ENCODE data around the gene PLK5.

PLK5 gene

DNA sequence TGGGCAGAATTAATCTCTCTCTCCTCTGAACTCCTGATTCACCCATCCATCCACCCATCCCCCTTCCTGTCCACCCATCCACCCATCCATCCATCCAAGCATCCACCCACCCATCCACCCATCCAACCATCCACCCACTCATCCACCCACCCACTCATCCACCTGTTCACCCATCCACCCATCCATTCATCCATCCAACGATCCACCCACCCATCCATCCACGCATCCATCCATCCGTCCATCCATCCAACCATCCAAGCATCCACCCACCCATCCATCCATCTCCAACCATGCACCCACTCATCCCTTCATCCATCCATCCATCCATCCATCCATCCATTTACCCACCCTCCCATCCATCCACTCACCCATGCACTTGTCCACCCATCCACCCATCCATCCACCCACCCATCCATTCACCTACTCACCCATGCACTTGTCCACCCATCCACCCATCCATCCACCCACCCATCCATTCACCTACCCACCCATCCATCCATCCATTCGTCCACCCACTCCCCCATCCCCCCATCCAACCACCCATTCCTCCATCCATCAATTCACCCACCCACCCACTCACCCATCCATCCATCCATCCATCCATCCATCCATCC lies 25.6 kb downstream of the PLK5 start:
- no peak for ATAC-seq
- peaks cover 6% of the 10 kb centered on the region for H3K4me1 Mint-ChIP-seq
- no peak overlapping the region for H3K4me3 Mint-ChIP-seq
- no peak overlapping the region for H3K27ac Mint-ChIP-seq
- no peak for DNase-seq (ENCODE audit: low spot score in 2 of 2)
- H3K9me3 Mint-ChIP-seq = no peaks in the 10 kb centered on the region
- no peaks in the 10 kb centered on the region for H3K36me3 Mint-ChIP-seq

DNA sequence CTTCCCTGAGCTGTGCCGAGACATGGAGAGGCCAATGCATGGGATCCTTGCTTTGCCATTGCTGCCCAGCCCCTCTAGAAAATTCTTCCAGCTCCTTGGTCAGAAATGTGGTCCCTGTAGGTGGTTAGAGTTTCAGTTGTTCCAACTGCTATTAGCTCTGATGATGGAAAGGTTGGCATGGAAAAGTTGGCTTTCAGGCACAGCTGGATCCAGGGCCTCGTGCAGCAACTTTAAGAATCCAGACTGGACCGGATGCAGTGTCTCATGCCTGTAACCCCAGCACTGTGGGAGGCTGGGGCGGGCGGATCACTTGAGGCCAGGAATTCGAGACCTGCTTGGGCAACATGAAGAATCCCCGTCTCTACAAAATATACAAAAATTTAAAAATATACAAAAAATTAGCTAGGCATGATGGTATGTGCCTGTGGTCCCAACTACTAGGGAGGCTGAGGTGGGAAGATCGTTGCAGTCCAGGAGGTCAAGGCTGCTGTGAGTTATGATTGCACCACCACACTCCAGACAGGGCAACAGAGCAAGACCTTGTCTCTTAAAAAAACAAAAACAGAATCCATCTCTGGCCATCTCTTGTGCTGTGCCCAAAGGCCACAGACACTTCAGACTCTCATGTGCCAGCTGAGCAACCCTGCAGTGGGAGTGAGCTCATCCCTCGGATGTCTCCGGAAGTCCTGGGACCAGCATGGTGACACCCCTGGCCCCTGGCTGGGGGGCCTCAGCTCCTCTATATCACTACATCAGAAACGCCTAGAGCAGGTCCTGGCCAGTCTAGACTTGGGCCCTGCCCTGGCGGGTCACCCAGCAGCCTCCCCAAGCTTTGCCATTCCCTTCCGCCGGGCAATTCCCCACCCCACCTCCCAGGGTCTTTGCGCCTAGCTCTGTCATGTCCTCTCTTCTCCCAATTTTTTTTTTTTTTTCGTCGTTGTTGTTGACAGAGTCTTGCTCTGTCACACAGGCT lies 27.5 kb downstream of the PLK5 start:
- ATAC-seq (no peak), DNase-seq (ENCODE audit: low spot score in 2 of 2) (no peak)
- H3K27ac Mint-ChIP-seq = no peak overlapping the region
- no peak overlapping the region for H3K4me3 Mint-ChIP-seq
- H3K4me1 Mint-ChIP-seq = peaks cover 2% of the 10 kb centered on the region
- H3K36me3 Mint-ChIP-seq = no peaks in the 10 kb centered on the region
- no peaks in the 10 kb centered on the region for H3K9me3 Mint-ChIP-seq

DNA sequence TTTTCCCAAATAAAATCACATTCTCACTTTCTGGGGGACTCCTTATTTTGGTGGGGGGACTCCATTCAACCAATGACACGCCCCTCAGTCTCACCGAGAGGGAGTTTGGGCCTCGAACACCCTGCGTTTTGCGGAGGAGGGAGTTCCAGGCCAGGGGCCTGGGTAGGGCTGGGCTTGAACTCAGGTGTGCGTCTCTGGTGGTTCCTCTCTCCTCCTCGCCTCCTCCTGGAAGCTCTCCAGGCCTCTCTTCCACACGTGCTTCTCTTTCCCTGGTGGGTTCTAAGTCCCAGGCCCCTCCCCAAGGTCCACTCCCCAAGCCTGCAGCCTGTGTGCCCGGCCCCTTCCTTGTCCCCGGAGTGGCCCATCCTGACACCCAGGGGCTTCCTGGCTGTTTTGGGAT lies 29.5 kb downstream of the PLK5 start:
- no peaks in the 10 kb centered on the region for H3K36me3 Mint-ChIP-seq
- H3K9me3 Mint-ChIP-seq = no peaks in the 10 kb centered on the region
- ATAC-seq (no peak), DNase-seq (ENCODE audit: low spot score in 2 of 2) (no peak)
- no peaks in the 10 kb centered on the region for H3K4me1 Mint-ChIP-seq
- H3K4me3 Mint-ChIP-seq = no peak overlapping the region
- H3K27ac Mint-ChIP-seq = no peak overlapping the region

DNA sequence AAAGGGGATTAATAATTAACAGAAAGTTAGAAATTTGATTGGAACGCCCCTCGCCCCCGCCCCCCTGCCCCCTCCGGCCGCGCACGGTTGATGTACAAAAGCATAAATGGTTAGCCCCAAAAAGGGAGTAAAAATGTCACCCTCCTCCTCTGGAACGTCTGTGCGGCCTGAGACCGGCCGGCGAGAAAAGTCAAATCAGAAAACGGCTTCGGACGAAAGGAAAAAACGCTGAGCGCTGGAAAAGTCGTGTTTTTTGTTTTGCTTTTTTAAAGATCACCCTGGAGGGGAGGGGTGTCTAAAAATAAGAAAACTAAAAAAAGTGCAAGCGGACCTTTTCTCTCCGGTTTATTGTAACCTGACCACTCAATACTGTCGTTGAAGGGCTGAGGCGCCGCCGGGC lies 31.1 kb downstream of the PLK5 start:
- no peak for ATAC-seq
- H3K9me3 Mint-ChIP-seq = no peaks in the 10 kb centered on the region
- no peak overlapping the region for H3K4me3 Mint-ChIP-seq
- DNase-seq (ENCODE audit: low spot score in 2 of 2) = no peak
- no peak overlapping the region for H3K27ac Mint-ChIP-seq
- no peaks in the 10 kb centered on the region for H3K36me3 Mint-ChIP-seq
- H3K4me1 Mint-ChIP-seq = no peaks in the 10 kb centered on the region

DNA sequence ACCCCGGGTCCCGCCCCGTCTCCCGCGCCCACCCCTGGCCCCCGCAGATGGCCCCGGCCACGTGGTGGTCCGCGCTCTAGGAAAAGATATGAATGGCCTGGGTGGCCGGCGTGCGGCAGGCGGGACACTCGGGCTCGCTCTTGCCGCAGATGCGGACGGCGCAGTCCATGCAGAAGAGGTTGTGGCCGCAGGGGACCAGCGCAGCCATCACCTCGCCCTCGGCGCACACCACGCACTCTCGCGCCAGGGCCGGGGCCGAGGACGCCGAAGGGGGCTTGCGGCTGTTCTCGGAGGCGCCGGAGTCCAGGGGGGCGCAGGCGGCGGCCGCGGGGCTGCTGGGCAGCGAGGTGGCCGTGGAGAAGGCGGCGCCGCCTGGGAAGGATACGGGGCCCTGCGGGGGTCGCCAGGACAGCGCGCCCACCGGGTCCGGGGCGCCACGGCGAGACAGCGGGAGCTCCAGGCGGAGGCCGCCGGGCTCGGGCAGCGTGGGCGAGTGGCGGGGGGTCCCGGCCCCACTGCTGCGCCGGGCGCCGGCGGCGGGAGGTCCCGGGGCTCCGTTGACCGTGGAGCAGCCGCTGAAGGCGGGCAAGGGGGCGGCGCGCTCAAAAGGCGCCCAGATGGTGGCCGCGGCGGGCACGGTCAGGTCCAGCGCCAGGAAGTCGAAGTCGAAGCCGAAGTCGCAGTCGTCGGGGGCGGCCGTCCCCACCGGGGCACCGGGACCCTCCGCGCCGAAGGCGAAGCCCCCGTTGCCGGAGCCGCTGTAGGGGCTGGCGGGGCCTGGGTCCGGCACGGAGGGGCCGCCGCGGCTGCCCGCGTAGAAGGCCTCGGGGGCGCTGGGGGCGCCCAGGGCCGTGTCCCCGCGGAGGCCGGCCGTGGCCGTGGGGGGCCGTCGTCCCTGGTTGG lies 31.9 kb downstream of the PLK5 start:
- Mint-ChIP-seq H3K4me3 (no peak overlapping the region), H3K27ac (no peak overlapping the region), H3K4me1 (no peaks in the 10 kb centered on the region), H3K9me3 (no peaks in the 10 kb centered on the region), H3K36me3 (no peaks in the 10 kb centered on the region)
- no peak for ATAC-seq
- no peak for DNase-seq (ENCODE audit: low spot score in 2 of 2)

DNA sequence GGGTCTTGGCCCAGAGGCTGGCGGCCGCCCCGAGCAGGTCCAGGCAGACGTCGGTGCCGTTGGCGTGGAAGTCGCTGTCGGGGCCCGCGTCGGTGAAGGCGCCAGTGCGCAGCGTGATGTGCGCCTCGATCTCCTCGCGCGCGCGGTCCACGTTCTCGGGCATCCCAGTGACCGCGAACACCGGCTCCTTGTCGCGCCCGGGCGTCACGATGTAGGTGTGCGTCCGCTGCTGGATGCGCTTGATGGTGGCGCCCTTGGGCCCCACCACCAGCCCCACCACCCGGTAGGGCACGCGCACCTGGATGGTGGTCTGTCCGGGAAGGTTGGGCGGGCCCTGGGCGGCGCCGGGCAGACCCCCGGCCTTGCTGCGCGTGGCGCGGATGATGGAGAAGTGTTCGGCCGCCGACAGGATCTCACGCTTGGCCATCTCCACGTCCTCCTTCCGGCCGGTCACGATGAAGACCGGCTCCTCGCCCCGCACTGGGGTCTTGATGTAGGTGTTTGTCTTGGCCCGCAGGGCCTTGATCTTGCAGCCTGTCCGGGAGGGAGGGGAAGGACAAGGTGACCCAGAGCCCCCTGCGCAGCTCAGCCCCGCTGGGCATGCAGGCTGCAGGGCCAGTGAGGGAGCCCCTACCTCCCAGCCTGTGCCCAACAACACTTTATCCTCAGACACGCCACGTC lies 32.7 kb downstream of the PLK5 start:
- Mint-ChIP-seq H3K36me3 (no peaks in the 10 kb centered on the region), H3K27ac (no peak overlapping the region), H3K4me3 (no peak overlapping the region)

DNA sequence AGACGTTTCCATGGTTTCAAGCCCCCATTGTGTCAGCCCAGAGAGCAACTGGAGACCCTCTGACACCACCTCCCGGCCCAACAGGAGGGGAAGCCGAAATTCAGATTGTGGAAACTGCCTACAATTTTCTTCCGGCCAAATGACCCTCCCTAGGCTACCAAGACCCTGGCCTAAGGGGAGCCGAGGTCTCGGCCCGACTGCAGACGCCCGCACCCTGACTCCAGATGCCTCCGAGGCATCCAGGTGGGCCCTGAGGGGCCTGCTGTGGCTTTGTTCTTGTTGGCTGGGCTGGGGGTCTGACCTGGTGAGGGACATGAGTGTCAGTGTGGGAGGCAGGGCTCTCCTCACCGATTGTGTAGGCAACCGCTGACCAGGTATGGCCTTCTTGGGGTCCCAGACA lies 34.7 kb downstream of the PLK5 start:
- no peak for ATAC-seq
- Mint-ChIP-seq H3K36me3 (no peaks in the 10 kb centered on the region), H3K27ac (no peak overlapping the region), H3K4me3 (no peak overlapping the region), H3K9me3 (no peaks in the 10 kb centered on the region), H3K4me1 (no peaks in the 10 kb centered on the region)
- no peak for DNase-seq (ENCODE audit: low spot score in 2 of 2)

More for the DNA sequence above, 32.7 kb downstream of the PLK5 start:
- ATAC-seq (no peak), DNase-seq (ENCODE audit: low spot score in 2 of 2) (no peak)
- Mint-ChIP-seq H3K9me3 (no peaks in the 10 kb centered on the region), H3K4me1 (no peaks in the 10 kb centered on the region)

DNA sequence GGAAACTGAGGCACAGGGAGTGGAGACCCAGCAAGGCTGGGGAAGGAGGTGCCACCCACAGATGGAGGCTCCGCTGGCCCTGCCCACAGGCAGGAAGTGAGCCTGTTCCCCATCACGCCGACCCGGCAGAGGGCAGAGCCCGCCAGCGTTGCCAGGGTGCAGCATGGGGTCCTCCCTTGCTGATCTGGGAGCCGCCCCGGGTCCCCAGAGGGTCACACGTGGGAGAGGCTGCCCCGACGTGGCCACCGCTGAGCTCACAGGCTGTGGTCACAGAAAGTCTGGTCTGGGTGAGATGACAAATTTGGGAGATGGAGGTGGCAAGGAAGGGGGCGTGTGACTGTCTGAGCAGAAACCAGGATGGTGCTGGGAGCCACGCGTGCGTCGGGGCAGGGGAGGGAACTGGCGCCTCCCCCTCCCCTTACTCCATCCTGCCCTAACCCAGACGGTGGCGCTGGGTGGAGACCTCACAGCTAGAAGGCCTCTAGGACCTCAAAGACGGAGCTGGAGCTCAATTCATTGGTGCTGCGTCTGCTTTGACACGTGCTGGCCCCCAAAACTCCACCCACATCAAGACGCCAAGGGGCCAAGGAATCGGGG lies 36.5 kb downstream of the PLK5 start:
- Mint-ChIP-seq H3K36me3 (no peaks in the 10 kb centered on the region), H3K4me3 (no peak overlapping the region), H3K27ac (no peak overlapping the region), H3K4me1 (no peaks in the 10 kb centered on the region), H3K9me3 (no peaks in the 10 kb centered on the region)
- DNase-seq (ENCODE audit: low spot score in 2 of 2) = no peak
- no peak for ATAC-seq

DNA sequence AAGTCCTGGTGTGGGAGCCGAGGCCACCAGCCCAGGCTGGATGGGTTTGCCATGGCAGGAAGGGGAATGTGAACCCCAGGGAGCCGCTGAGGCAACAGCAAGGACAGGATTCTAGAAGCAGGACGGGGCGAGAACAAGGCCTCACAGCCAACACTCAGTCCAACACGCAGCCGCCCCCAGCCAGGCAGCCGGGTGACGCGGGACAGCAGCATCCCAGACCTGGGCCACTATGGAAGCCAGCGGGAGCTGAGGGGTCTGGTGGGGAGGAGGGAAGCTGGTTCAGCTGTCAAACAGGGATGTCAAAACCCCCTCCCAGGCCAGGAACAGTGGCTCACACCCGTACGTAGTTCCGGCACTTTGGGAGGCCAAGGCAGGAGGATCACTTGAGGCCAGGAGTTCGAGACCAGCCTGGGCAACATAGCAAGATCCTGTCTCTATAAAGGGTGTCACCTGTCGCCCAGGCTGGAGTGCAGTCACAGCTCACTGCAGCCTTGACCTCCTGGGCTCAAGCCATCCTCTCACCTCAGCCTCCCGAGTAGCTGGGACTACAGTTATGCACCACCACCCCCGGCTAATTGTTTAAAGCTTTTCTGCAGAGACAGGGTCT lies 37.5 kb downstream of the PLK5 start:
- Mint-ChIP-seq H3K4me3 (no peak overlapping the region), H3K27ac (no peak overlapping the region), H3K36me3 (no peaks in the 10 kb centered on the region), H3K4me1 (no peaks in the 10 kb centered on the region), H3K9me3 (no peaks in the 10 kb centered on the region)
- no peak for DNase-seq (ENCODE audit: low spot score in 2 of 2)
- no peak for ATAC-seq

DNA sequence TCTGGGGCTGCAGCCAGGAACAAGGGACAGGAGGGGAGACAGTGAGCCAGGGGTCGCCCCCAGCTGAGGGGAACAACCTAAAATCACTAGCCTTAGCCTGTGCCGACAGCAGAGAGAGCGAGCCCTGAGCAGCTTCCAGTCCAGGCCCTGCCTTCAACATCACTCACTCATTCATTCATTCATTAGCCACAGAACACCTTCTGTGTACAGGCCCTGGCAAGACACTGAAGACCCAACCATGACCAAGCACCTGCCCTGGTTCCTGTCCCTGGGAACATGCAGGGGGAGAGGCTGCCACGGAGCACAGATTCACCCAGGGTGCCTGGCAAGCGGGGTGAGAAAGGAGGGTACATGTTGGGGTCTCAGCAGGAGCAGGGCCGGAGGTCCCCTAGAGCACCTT lies 39.4 kb downstream of the PLK5 start:
- no peak for ATAC-seq
- no peaks in the 10 kb centered on the region for H3K4me1 Mint-ChIP-seq
- H3K27ac Mint-ChIP-seq = no peak overlapping the region
- DNase-seq (ENCODE audit: low spot score in 2 of 2) = no peak
- no peaks in the 10 kb centered on the region for H3K9me3 Mint-ChIP-seq
- H3K4me3 Mint-ChIP-seq = no peak overlapping the region
- no peaks in the 10 kb centered on the region for H3K36me3 Mint-ChIP-seq

DNA sequence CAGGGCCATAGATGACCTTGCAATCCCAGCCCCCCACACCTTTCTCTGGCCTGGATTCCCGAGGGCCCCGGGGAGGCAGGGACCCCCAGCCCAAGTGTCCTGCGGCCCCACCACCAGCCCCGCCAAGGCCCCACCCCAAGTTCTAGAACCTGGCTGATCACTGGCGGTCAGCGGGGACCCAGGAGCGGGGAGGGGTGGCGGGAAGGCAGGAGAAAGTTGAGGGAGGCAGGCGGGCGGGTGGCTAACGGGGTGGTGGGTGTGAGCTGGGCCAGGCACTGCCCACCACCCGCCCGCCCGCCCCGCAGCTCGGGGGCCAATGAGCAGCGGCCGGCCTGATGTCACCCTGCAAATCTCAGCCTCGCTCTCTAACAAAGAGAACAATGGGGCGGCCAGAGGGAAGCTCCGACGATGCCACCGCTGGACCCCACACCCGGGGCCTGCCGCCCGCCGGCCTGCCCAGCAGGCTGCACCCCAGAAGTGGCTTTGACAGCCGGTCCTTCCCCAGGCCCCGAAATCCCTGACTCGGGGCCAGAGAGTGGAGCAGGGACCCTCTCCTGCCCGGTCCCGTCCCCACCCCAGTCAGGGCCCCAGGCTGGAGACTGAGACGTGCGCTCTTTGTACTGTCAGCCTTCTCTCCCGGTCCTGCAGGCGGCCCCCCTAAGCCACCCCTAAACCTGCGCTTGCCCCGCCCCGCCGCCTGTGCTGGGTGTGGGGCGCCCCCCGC lies 42.7 kb downstream of the PLK5 start:
- Mint-ChIP-seq H3K27ac (no peak overlapping the region), H3K36me3 (no peaks in the 10 kb centered on the region), H3K4me3 (peak overlapping the region; percentile 32), H3K4me1 (peaks cover 13% of the 10 kb centered on the region), H3K9me3 (no peaks in the 10 kb centered on the region)
- no peak for ATAC-seq
- DNase-seq (ENCODE audit: low spot score in 2 of 2) = no peak

DNA sequence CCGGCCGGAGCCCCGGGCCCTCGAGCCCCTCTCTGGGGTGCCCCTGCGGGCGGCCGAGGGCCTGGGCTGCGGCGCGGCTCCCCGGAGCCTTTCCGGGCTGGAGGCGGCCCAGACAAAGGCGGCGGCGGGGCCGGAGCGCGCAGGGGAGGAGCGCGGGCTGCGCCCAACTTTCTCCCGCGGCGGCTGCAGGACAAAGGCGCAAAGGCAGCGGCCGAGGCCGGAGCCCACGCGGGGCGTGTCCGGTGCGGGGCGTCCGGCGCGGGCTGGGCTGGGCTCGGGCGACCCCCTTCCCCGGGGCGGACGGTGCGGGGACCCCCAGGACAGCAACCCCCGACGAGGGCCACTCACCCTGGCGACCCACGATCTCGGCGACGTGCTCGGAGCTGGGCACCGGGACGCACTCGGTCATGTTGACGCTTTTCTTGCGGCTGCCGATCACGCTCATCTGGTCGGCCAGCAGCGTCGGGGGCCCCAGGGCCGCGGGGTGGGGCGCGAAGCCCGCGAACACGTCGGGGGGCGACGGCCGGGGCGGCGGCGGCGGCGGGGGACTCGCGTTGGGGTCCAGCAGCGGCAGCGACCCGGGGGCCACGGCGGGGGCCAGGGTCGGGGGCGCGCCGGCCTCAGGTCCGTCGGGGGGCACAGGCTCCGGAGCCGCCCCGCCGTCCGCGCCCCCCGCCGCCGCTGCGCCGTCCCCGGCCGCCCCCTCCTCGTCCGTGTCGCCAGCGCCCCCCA lies 43.4 kb downstream of the PLK5 start:
- ATAC-seq = no peak
- H3K4me3 Mint-ChIP-seq = peak overlapping the region; percentile 32
- H3K27ac Mint-ChIP-seq = no peak overlapping the region
- H3K36me3 Mint-ChIP-seq = no peaks in the 10 kb centered on the region
- no peaks in the 10 kb centered on the region for H3K9me3 Mint-ChIP-seq
- peaks cover 13% of the 10 kb centered on the region for H3K4me1 Mint-ChIP-seq
- no peak for DNase-seq (ENCODE audit: low spot score in 2 of 2)

DNA sequence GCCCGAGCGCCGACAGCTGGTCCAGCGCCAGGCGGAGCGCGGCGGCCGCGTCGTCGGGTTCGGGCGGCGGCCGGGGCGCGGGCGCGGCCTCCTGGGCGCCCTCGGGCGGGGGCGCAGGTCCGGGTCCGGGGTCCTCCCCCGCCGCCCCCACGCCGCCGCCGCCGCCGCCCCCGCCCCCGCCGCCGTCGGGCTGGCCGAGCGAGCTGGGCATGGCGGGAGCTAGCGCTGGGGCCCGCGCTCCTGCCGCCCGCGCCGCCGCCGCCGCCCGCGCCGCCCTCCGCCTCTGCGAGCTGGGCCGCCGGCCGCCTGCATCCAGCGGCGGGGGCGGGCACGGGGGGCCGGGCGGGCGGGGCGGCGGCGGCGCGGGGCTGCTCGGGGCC lies 44.0 kb downstream of the PLK5 start:
- peaks cover 13% of the 10 kb centered on the region for H3K4me1 Mint-ChIP-seq
- no peak overlapping the region for H3K4me3 Mint-ChIP-seq
- no peaks in the 10 kb centered on the region for H3K9me3 Mint-ChIP-seq
- peak; percentile 47 for ATAC-seq
- H3K27ac Mint-ChIP-seq = no peak overlapping the region
- DNase-seq (ENCODE audit: low spot score in 2 of 2) = no peak
- H3K36me3 Mint-ChIP-seq = no peaks in the 10 kb centered on the region
